ENCODE results near the gene GEMIN5. TPM values are rescaled to one million over a fixed set of nuclear protein-coding genes. Genes with fewer than 3 reads are reported as not detected.
"Not testable (repeated sequence)": the region's sequence is repeated elsewhere in the genome, so short reads cannot be mapped to it uniquely, and the experiment has no call there.

GEMIN5 gene
- total RNA-seq, 2 donors from 2014 or later, result 24.7 to 49.8 TPM

- Mint-ChIP-seq H3K4me1 (ENCODE audit: low read depth in 2 of 2) (no peaks in the 10 kb centered on the region), H3K27ac (no peak overlapping the region), H3K4me3 (no peak overlapping the region), H3K27me3 (no peaks in the 10 kb centered on the region), H3K36me3 (peaks cover 35% of the 10 kb centered on the region), H3K9me3 (no peaks in the 10 kb centered on the region)
- DNase-seq (ENCODE audit: low spot score) (no peak), ATAC-seq (no peak)
Measured at GRCh38 chr5:154923441-154924430, 14.3 kb downstream of the GEMIN5 start.

DNA sequence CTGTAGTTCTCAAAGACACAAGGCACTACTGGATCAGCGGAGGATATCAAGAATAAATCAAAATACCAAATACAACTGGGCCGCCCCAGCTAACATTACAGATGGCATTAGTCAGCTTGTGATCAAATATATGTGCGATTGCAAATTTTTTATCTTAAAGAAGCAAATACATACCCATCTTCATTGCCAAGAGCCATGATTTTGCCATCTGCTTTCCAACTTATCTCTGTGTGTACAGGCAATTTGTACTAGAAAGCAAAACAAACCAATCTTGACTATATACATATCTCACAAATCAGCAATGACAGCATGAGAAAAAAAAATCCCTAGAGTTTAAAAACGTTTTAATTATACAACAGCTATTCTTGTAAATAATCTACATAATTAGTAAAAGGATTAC lies 20.3 kb downstream of the GEMIN5 start:
- Mint-ChIP-seq H3K27ac (no peak overlapping the region), H3K27me3 (no peaks in the 10 kb centered on the region), H3K36me3 (peaks cover 25% of the 10 kb centered on the region), H3K4me3 (no peak overlapping the region), H3K9me3 (no peaks in the 10 kb centered on the region), H3K4me1 (ENCODE audit: low read depth in 2 of 2) (no peaks in the 10 kb centered on the region)
- no peak for ATAC-seq
- no peak for DNase-seq (ENCODE audit: low spot score)

DNA sequence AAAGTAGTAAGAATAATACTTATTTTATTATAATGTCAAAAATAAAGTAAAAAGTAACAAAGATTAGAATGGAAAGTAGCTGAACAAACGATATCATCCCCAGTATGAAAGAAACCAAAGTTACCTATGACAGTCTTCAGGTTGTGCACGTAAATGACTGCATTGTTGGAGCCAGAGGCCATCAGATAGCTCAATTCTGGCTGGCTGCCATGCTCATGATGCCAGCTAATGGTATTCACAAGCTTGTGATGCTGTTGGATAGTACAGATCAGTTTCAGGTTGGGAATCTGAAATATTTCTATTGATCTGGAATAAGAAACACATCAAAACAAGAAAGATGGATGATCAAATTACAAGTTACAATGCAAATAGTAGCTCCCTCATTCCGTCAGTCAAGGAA lies 21.1 kb downstream of the GEMIN5 start:
- Mint-ChIP-seq H3K4me1 (ENCODE audit: low read depth in 2 of 2) (no peaks in the 10 kb centered on the region), H3K36me3 (peaks cover 27% of the 10 kb centered on the region), H3K9me3 (no peaks in the 10 kb centered on the region), H3K27me3 (no peaks in the 10 kb centered on the region), H3K27ac (no peak overlapping the region), H3K4me3 (no peak overlapping the region)
- ATAC-seq (no peak), DNase-seq (ENCODE audit: low spot score) (no peak)

- not testable (repeated sequence) for H3K4me1 Mint-ChIP-seq (ENCODE audit: low read depth in 2 of 2); H3K27me3 Mint-ChIP-seq; H3K4me3 Mint-ChIP-seq; H3K27ac Mint-ChIP-seq; ATAC-seq; DNase-seq (ENCODE audit: low spot score); H3K9me3 Mint-ChIP-seq
- H3K36me3 Mint-ChIP-seq, result peaks cover 29% of the 10 kb centered on the region
Measured at GRCh38 chr5:154905601-154906000, 32.4 kb downstream of the GEMIN5 start.

- DNase-seq (ENCODE audit: low spot score) (no peak), ATAC-seq (no peak)
- Mint-ChIP-seq H3K27ac (no peak overlapping the region), H3K4me1 (ENCODE audit: low read depth in 2 of 2) (no peaks in the 10 kb centered on the region), H3K9me3 (no peaks in the 10 kb centered on the region), H3K27me3 (no peaks in the 10 kb centered on the region), H3K36me3 (peaks cover 37% of the 10 kb centered on the region), H3K4me3 (no peak overlapping the region)
Measured at GRCh38 chr5:154901913-154902312, 36.1 kb downstream of the GEMIN5 start.

DNA sequence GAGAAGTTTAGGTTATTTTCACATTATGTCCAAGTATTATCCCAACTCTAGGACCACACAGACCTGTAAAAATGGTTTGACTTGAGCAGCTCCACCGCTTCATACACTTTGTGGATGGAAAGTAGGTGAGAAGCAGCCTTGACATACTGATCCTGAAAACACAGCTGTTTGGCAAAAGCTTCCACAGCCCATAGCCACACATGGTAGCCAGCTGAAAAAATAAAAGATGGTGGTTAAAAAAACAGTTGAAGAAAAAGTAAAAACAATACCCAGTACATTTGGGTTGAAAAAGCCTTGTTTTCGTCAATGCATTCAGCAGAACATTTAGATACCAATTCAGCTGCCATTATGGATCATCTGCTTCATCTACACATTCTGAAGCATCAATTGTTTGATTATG lies 36.7 kb downstream of the GEMIN5 start:
- Mint-ChIP-seq H3K27ac (no peak overlapping the region), H3K4me1 (ENCODE audit: low read depth in 2 of 2) (no peaks in the 10 kb centered on the region), H3K4me3 (no peak overlapping the region), H3K9me3 (no peaks in the 10 kb centered on the region), H3K36me3 (peaks cover 37% of the 10 kb centered on the region), H3K27me3 (no peaks in the 10 kb centered on the region)
- no peak for ATAC-seq
- DNase-seq (ENCODE audit: low spot score), result no peak

- H3K27me3 Mint-ChIP-seq, result no peaks in the 10 kb centered on the region
- H3K4me1 Mint-ChIP-seq (ENCODE audit: low read depth in 2 of 2), result no peaks in the 10 kb centered on the region
- peaks cover 37% of the 10 kb centered on the region for H3K36me3 Mint-ChIP-seq
- ATAC-seq (no peak), DNase-seq (ENCODE audit: low spot score) (no peak)
- H3K4me3 Mint-ChIP-seq, result no peak overlapping the region
- H3K27ac Mint-ChIP-seq, result no peak overlapping the region
- no peaks in the 10 kb centered on the region for H3K9me3 Mint-ChIP-seq
Measured at GRCh38 chr5:154900066-154900465, 37.9 kb downstream of the GEMIN5 start.

- Mint-ChIP-seq H3K4me1 (ENCODE audit: low read depth in 2 of 2) (no peaks in the 10 kb centered on the region), H3K27ac (no peak overlapping the region), H3K27me3 (no peaks in the 10 kb centered on the region), H3K9me3 (no peaks in the 10 kb centered on the region), H3K4me3 (no peak overlapping the region), H3K36me3 (peaks cover 31% of the 10 kb centered on the region)
- DNase-seq (ENCODE audit: low spot score) (no peak), ATAC-seq (no peak)
Measured at GRCh38 chr5:154899151-154899816, 38.7 kb downstream of the GEMIN5 start.

- H3K9me3 Mint-ChIP-seq, result no peaks in the 10 kb centered on the region
- no peaks in the 10 kb centered on the region for H3K4me1 Mint-ChIP-seq (ENCODE audit: low read depth in 2 of 2)
- H3K36me3 Mint-ChIP-seq, result peaks cover 31% of the 10 kb centered on the region
- no peak for DNase-seq (ENCODE audit: low spot score)
- H3K4me3 Mint-ChIP-seq, result no peak overlapping the region
- H3K27ac Mint-ChIP-seq, result no peak overlapping the region
- no peaks in the 10 kb centered on the region for H3K27me3 Mint-ChIP-seq
- no peak for ATAC-seq
Measured at GRCh38 chr5:154898210-154898609, 39.8 kb downstream of the GEMIN5 start.

- no peak for DNase-seq (ENCODE audit: low spot score)
- Mint-ChIP-seq H3K9me3 (no peaks in the 10 kb centered on the region), H3K27ac (no peak overlapping the region), H3K27me3 (no peaks in the 10 kb centered on the region), H3K36me3 (peaks cover 26% of the 10 kb centered on the region), H3K4me3 (no peak overlapping the region), H3K4me1 (ENCODE audit: low read depth in 2 of 2) (no peaks in the 10 kb centered on the region)
- no peak for ATAC-seq
Measured at GRCh38 chr5:154896562-154897165, 41.3 kb downstream of the GEMIN5 start.

GRCh38 chr5:154895606-154896561 lies 42.1 kb downstream of the GEMIN5 start:
- no peak overlapping the region for H3K4me3 Mint-ChIP-seq
- no peaks in the 10 kb centered on the region for H3K4me1 Mint-ChIP-seq (ENCODE audit: low read depth in 2 of 2)
- H3K9me3 Mint-ChIP-seq, result no peaks in the 10 kb centered on the region
- H3K27ac Mint-ChIP-seq, result no peak overlapping the region
- ATAC-seq, result no peak
- H3K36me3 Mint-ChIP-seq, result peaks cover 30% of the 10 kb centered on the region
- no peaks in the 10 kb centered on the region for H3K27me3 Mint-ChIP-seq
- no peak for DNase-seq (ENCODE audit: low spot score)

- Mint-ChIP-seq H3K36me3 (peaks cover 31% of the 10 kb centered on the region), H3K4me1 (ENCODE audit: low read depth in 2 of 2) (no peaks in the 10 kb centered on the region), H3K27me3 (no peaks in the 10 kb centered on the region), H3K4me3 (no peak overlapping the region), H3K9me3 (no peaks in the 10 kb centered on the region), H3K27ac (no peak overlapping the region)
- ATAC-seq, result no peak
- DNase-seq (ENCODE audit: low spot score), result no peak
Measured at GRCh38 chr5:154893381-154893780, 44.6 kb downstream of the GEMIN5 start.

DNA sequence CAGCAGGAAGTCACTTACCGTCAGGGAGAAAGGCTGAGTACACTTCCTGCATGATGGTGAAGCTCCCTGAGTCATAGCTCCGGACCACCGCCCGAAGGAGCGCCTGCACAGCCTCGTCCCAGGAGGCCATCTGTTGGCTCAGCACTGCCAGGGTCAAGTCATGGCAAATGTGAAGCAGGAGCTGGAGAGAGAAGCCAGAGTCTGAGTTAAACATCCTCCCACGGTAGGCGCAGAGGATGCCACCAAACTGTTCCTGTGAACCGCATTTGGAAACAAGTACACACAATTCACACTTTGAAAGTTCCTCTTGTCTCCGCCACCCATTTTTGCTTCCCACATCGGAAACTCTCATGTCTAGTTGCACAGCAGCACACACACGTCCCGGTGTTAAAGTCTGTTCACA lies 45.6 kb downstream of the GEMIN5 start:
- DNase-seq (ENCODE audit: low spot score) (no peak), ATAC-seq (no peak)
- no peak overlapping the region for H3K27ac Mint-ChIP-seq
- peaks cover 38% of the 10 kb centered on the region for H3K36me3 Mint-ChIP-seq
- no peaks in the 10 kb centered on the region for H3K27me3 Mint-ChIP-seq
- no peaks in the 10 kb centered on the region for H3K4me1 Mint-ChIP-seq (ENCODE audit: low read depth in 2 of 2)
- H3K9me3 Mint-ChIP-seq, result no peaks in the 10 kb centered on the region
- H3K4me3 Mint-ChIP-seq, result no peak overlapping the region

Data from natural killer cell treated with Interleukin-12 subunit alpha and Interleukin-12 subunit beta and Interleukin-15 and Interleukin-18, amount 100 ng/mL, for 72 hours (primary cell).